ENCODE results near the gene SNAI3. TPM values are rescaled to one million over a fixed set of nuclear protein-coding genes. Genes with fewer than 3 reads are reported as not detected.

Gene SNAI3
- total and polyA plus RNA-seq, 2 of the 8 experiments (the other 6 are each of a cell fraction or from before 2014, with no cell fraction given): 8.5 to 13.3 TPM

- no peak overlapping the region for H4K91ac ChIP-seq (replicated peaks; ENCODE audit: insufficient read length, low read length)
- H3K79me2 ChIP-seq (ENCODE audit: control insufficient read depth in 1 of 2, insufficient read depth in 2 of 2, low read length in 2 of 2): no peaks in the 10 kb centered on the region; a peak in 1 of 4 replicates
- H3K18ac ChIP-seq (ENCODE audit: extremely low read depth, low read length): no peak overlapping the region
- H2BK5ac ChIP-seq (ENCODE audit: low read depth, low read length): peak overlapping the region; percentile 66; the same call in 1 of the 2 replicates
- H3K27ac ChIP-seq (ENCODE audit: low read depth, low read length): no peak overlapping the region
- H3K27me3 ChIP-seq (replicated peaks in 1 of 4; ENCODE audit: control insufficient read depth in 3 of 4, extremely low read depth in 1 of 4, insufficient read depth in 3 of 4, low read length in 3 of 4): no peaks in the 10 kb centered on the region
- H2AK5ac ChIP-seq (ENCODE audit: low read depth, low read length): no peak overlapping the region
- H3K4me2 ChIP-seq (ENCODE audit: insufficient read depth in 1 of 2, low read depth in 2 of 2, low read length in 2 of 2): no peak overlapping the region
- no peak overlapping the region for H3K4ac ChIP-seq (replicated peaks; ENCODE audit: insufficient read length, low read depth, low read length)
- peaks cover 8% of the 10 kb centered on the region for H3K79me1 ChIP-seq (ENCODE audit: low read depth, low read length)
- no peak overlapping the region for H2AFZ ChIP-seq (ENCODE audit: low read length)
- peaks cover 10% of the 10 kb centered on the region; the same call in 1 of the 2 replicates for H3K23me2 ChIP-seq (ENCODE audit: low read depth, low read length)
- H3K9ac ChIP-seq (replicated peaks in 1 of 4; ENCODE audit: extremely low read depth in 1 of 4, low read depth in 3 of 4, low read length in 3 of 4): no peak overlapping the region
- DNase-seq (ENCODE audit: low read depth in 1 of 2, low spot score in 2 of 2) (no peak), FAIRE-seq (no peak)
- H3K14ac ChIP-seq (ENCODE audit: insufficient read length): no peak overlapping the region
- H2BK20ac ChIP-seq (ENCODE audit: low read length): no peak overlapping the region
- no peak overlapping the region for H3K4me3 ChIP-seq (ENCODE audit: extremely low read depth in 1 of 4, insufficient read depth in 2 of 4, low read depth in 3 of 4, low read length in 4 of 4)
- no peak overlapping the region for H3K23ac ChIP-seq (ENCODE audit: insufficient read length)
- peaks cover 2 to 12% of the 10 kb centered on the region in 2 experiments for H4K20me1 ChIP-seq (replicated peaks in 1 of 2; ENCODE audit: control insufficient read depth in 1 of 2, insufficient read depth in 2 of 2, low read length in 2 of 2)
- peak overlapping the region; percentile 64 for H4K8ac ChIP-seq (ENCODE audit: extremely low read depth, insufficient read depth, low read length)
- H2BK15ac ChIP-seq (ENCODE audit: low read length): no peak overlapping the region
- peaks cover 0 to 11% (median 6%) of the 10 kb centered on the region in 4 experiments; a peak in 5 of 7 replicates for H3K4me1 ChIP-seq (replicated peaks in 1 of 4; ENCODE audit: control insufficient read depth in 3 of 4, insufficient read depth in 4 of 4, low read length in 3 of 4)
- CTCF ChIA-PET (ENCODE audit: partially characterized antibody): no interaction called here
- peaks cover 0 to 5% (median 0%) of the 10 kb centered on the region in 4 experiments; a peak in 1 of 8 replicates for H3K36me3 ChIP-seq (ENCODE audit: control insufficient read depth in 2 of 4, insufficient read depth in 4 of 4, low read length in 3 of 4)
- H2BK120ac ChIP-seq (replicated peaks; ENCODE audit: low read depth, low read length): no peak overlapping the region
- 90% methylated on average over 21 of the region's 28 CpGs; no CpG with 5 or more reads in 1 of the 2 experiments for WGBS, 2 experiments (ENCODE audit: extremely low coverage in 1 of 2, insufficient coverage in 1 of 2, insufficient read length in 1 of 2, insufficient replicate concordance in 2 of 2, low coverage in 1 of 2, low lambda C conversion rate in 2 of 2, missing lambda C conversion rate in 1 of 2)
- POLR2A ChIA-PET (ENCODE audit: partially characterized antibody): interaction anchor here (0.7 to 4.9 kb wide), 4 partner anchors 7 to 36 kb away, joined by 3 to 35 read pairs (median 6); partner anchors contain the start of genes IL17C and MVD
- H2BK12ac ChIP-seq (ENCODE audit: low read depth, low read length): no peak overlapping the region
- H3K56ac ChIP-seq (replicated peaks; ENCODE audit: insufficient read length, low read depth, low read length): no peak overlapping the region
- no peaks in the 10 kb centered on the region for H3K9me3 ChIP-seq (ENCODE audit: insufficient read depth in 2 of 2, low read depth in 1 of 2, low read length in 1 of 2)
- H4K5ac ChIP-seq (ENCODE audit: insufficient read length, low read depth, low read length): no peak overlapping the region
- TF ChIP-seq TCF12 (IDR thresholded peaks at IDR 0.05; ENCODE audit: low read depth, low read length) (no peak), KDM5A (IDR thresholded peaks at IDR 0.05; ENCODE audit: low read length) (no peak), RAD21 (IDR thresholded peaks at IDR 0.05 in 1 of 2, conservative IDR thresholded peaks at IDR 0.05 in 1 of 2; ENCODE audit: low read depth in 2 of 2, low read length in 2 of 2) (no peak), SAP30 (IDR thresholded peaks at IDR 0.05; ENCODE audit: insufficient read depth, insufficient replicate concordance, low read length) (no peak), CHD1 (IDR thresholded peaks at IDR 0.05; ENCODE audit: low read depth, low read length) (no peak), RBBP5 (IDR thresholded peaks at IDR 0.05; ENCODE audit: borderline replicate concordance, low read depth, low read length) (no peak), CBX8 (IDR thresholded peaks at IDR 0.05; ENCODE audit: borderline replicate concordance, low read depth, low read length) (no peak), SIX5 (IDR thresholded peaks at IDR 0.05; ENCODE audit: low read depth, low read length) (no peak), SUZ12 (IDR thresholded peaks at IDR 0.05; ENCODE audit: low read length) (no peak), EZH2 (IDR thresholded peaks at IDR 0.05; ENCODE audit: low read depth, low read length, severe bottlenecking) (no peak), EP300 (IDR thresholded peaks at IDR 0.05; ENCODE audit: borderline replicate concordance in 1 of 2, low read depth in 2 of 2, low read length in 2 of 2) (no peak), NRF1 (IDR thresholded peaks at IDR 0.05; ENCODE audit: low read depth, low read length) (no peak)
Measured at GRCh38 chr16:88646345-88647034, 39.8 kb downstream of the SNAI3 start.

Data from H1 (cell line).